IPS-NIHi7 (cell line): ENCODE measurements around the gene GOPC.
"Not testable (repeated sequence)": the region's sequence is repeated elsewhere in the genome, so short reads cannot be mapped to it uniquely, and the experiment has no call there.

Experiments
- DNase-seq: peaks from one replicate; pipeline ENCODE4 v3.0.0; 2012; ENCODE audit warnings: mixed read lengths; ENCODE audit errors: extremely low spot score

GOPC gene

GRCh38 chr6:117548797-117549301 lies 53.5 kb downstream of the GOPC start:
- DNase-seq = no peak

GRCh38 chr6:117547688-117548621 lies 54.4 kb downstream of the GOPC start:
- no peak for DNase-seq

GRCh38 chr6:117546674-117547073 lies 55.6 kb downstream of the GOPC start:
- DNase-seq = no peak

GRCh38 chr6:117545161-117545595 lies 57.1 kb downstream of the GOPC start:
- no peak for DNase-seq

GRCh38 chr6:117544716-117545115 lies 57.6 kb downstream of the GOPC start:
- no peak for DNase-seq

GRCh38 chr6:117542493-117542892 lies 59.8 kb downstream of the GOPC start:
- no peak for DNase-seq

GRCh38 chr6:117540670-117541069 lies 61.6 kb downstream of the GOPC start:
- no peak for DNase-seq

- no peak for DNase-seq
Observed at GRCh38 chr6:117538615-117539014, 63.7 kb downstream of the GOPC start.

- DNase-seq = no peak
Observed at GRCh38 chr6:117536317-117536716, 66.0 kb downstream of the GOPC start.

GRCh38 chr6:117534974-117535373 lies 67.3 kb downstream of the GOPC start:
- no peak for DNase-seq

GRCh38 chr6:117533775-117534174 lies 68.5 kb downstream of the GOPC start:
- no peak for DNase-seq

GRCh38 chr6:117531809-117532725 lies 70.2 kb downstream of the GOPC start:
- no peak for DNase-seq

- DNase-seq = no peak
Observed at GRCh38 chr6:117531346-117531745, 71.0 kb downstream of the GOPC start.

GRCh38 chr6:117530467-117531242 lies 71.7 kb downstream of the GOPC start:
- no peak for DNase-seq

GRCh38 chr6:117525607-117526006 lies 76.7 kb downstream of the GOPC start:
- DNase-seq = no peak

- no peak for DNase-seq
Observed at GRCh38 chr6:117521791-117522502, 80.4 kb downstream of the GOPC start.

GRCh38 chr6:117520603-117521395 lies 81.5 kb downstream of the GOPC start:
- DNase-seq = no peak

GRCh38 chr6:117518870-117519269 lies 83.4 kb downstream of the GOPC start:
- no peak for DNase-seq

GRCh38 chr6:117517995-117518394 lies 84.3 kb downstream of the GOPC start:
- not testable (repeated sequence) for DNase-seq

- no peak for DNase-seq
Observed at GRCh38 chr6:117515326-117515725, 87.0 kb downstream of the GOPC start.
